ENCODE measurements around the gene KCMF1. TPM values are rescaled to one million over a fixed set of nuclear protein-coding genes. Genes with fewer than 3 reads are reported as not detected.

The KCMF1 gene
- total and polyA plus RNA-seq, 2 donors from 2014 or later = 21.0 to 64.3 TPM

DNA sequence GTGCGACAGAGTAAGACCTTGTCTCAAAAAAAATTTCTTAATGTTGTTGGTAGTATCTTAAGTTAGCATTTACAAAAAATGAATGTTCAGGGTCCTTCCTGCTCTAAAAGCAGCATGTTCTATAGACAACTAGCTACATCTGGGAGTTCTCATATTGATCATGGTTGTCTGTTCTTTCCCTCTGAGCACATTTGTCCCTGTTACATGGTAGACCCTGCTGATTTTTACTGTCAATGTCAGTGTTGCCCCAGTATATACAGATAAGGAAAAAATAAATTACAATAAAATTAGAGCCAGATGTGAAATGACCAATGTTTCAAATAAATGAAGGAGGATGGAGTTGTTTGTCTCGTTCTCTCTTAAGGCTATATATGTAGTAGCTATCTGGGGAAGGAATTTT lies 63.2 kb downstream of the KCMF1 start:
- no peak for FAIRE-seq

DNA sequence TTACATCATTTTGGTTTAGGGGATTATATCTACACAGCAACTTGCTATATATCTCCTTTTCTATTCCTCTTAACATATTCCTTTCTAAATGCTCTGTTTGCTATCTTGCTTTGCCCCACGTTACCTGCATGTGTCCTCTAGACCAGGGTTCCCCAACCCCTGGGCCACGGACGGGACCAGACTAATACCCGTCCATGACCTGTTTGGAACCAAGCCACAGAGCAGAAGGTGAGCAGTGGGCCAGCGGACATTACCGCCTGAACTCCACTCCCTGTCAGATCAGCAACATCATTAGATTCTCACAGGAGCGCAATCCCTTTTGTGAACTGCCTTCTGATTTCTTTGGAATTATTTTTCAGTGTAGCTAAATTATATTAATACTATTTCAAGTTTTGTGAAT lies 66.7 kb downstream of the KCMF1 start:
- Histone ChIP-seq H3K27ac (ENCODE audit: low read depth in 2 of 2, low read length in 2 of 2) (no peak overlapping the region), H3K4me3 (ENCODE audit: low read length in 3 of 3) (no peak overlapping the region), H3K4me1 (ENCODE audit: control insufficient read depth in 2 of 3, insufficient read depth in 2 of 3, low read depth in 1 of 3, low read length in 3 of 3) (no peaks in the 10 kb centered on the region), H3K27me3 (ENCODE audit: control insufficient read depth, insufficient read depth, low read length) (no peaks in the 10 kb centered on the region), H3K9me3 (ENCODE audit: control insufficient read depth in 2 of 3, insufficient read depth in 1 of 3, low read length in 3 of 3) (no peaks in the 10 kb centered on the region), H3K9ac (ENCODE audit: low read length in 3 of 3) (no peak overlapping the region), H3K36me3 (ENCODE audit: control insufficient read depth in 2 of 3, insufficient read depth in 3 of 3, low read length in 3 of 3) (peaks cover 0 to 13% (median 12%) of the 10 kb centered on the region in 3 donors)
- no peak for FAIRE-seq
- TF ChIP-seq, protein P1, sequence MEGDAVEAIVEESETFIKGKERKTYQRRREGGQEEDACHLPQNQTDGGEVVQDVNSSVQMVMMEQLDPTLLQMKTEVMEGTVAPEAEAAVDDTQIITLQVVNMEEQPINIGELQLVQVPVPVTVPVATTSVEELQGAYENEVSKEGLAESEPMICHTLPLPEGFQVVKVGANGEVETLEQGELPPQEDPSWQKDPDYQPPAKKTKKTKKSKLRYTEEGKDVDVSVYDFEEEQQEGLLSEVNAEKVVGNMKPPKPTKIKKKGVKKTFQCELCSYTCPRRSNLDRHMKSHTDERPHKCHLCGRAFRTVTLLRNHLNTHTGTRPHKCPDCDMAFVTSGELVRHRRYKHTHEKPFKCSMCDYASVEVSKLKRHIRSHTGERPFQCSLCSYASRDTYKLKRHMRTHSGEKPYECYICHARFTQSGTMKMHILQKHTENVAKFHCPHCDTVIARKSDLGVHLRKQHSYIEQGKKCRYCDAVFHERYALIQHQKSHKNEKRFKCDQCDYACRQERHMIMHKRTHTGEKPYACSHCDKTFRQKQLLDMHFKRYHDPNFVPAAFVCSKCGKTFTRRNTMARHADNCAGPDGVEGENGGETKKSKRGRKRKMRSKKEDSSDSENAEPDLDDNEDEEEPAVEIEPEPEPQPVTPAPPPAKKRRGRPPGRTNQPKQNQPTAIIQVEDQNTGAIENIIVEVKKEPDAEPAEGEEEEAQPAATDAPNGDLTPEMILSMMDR (IDR thresholded peaks at IDR 0.05; ENCODE audit: borderline replicate concordance, extremely low read depth, insufficient read depth) = no peak
- DNase-seq = no peak
- intact Hi-C loops (cut with DNase I) = no loop called here

More for the DNA sequence above, 63.2 kb downstream of the KCMF1 start:
- Histone ChIP-seq H3K27ac (ENCODE audit: low read depth in 2 of 2, low read length in 2 of 2) (no peak overlapping the region), H3K9ac (ENCODE audit: low read length in 3 of 3) (no peak overlapping the region), H3K27me3 (ENCODE audit: control insufficient read depth, insufficient read depth, low read length) (no peaks in the 10 kb centered on the region), H3K4me1 (ENCODE audit: control insufficient read depth in 2 of 3, insufficient read depth in 2 of 3, low read depth in 1 of 3, low read length in 3 of 3) (no peaks in the 10 kb centered on the region), H3K36me3 (ENCODE audit: control insufficient read depth in 2 of 3, insufficient read depth in 3 of 3, low read length in 3 of 3) (peaks cover 0 to 15% (median 7%) of the 10 kb centered on the region in 3 donors), H3K4me3 (ENCODE audit: low read length in 3 of 3) (no peak overlapping the region), H3K9me3 (ENCODE audit: control insufficient read depth in 2 of 3, insufficient read depth in 1 of 3, low read length in 3 of 3) (no peaks in the 10 kb centered on the region)
- intact Hi-C loops (cut with DNase I) = no loop called here
- no peak for DNase-seq
- TF ChIP-seq, protein P1 (IDR thresholded peaks at IDR 0.05; ENCODE audit: borderline replicate concordance, extremely low read depth, insufficient read depth) = no peak

DNA sequence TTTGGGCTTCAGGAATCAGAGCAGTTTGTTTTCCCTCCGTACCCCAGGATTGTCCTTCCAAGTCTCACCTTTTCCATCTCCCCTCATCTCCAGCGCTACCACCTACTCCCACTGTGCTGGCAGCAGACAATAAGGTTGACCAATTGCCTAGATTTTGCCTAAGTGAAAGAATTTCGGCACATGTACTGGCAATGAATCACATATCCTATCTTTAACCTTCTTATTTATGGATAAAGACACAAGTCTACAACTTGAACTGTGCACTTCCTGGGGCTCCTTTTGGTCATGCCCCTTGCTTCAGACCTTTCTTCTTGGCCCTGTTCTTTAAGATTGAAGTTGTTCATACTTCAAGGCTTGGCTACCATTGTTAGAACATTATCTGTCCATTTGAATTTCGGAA lies 71.4 kb downstream of the KCMF1 start:
- H3K9ac ChIP-seq (ENCODE audit: low read length in 3 of 3) = no peak overlapping the region
- no peaks in the 10 kb centered on the region for H3K4me1 ChIP-seq (ENCODE audit: control insufficient read depth in 2 of 3, insufficient read depth in 2 of 3, low read depth in 1 of 3, low read length in 3 of 3)
- H3K9me3 ChIP-seq (ENCODE audit: control insufficient read depth in 2 of 3, insufficient read depth in 1 of 3, low read length in 3 of 3) = no peaks in the 10 kb centered on the region
- FAIRE-seq (no peak), DNase-seq (no peak)
- no peak overlapping the region for H3K4me3 ChIP-seq (ENCODE audit: low read length in 3 of 3)
- intact Hi-C loops (cut with DNase I) = no loop called here
- TF ChIP-seq, protein P1 (IDR thresholded peaks at IDR 0.05; ENCODE audit: borderline replicate concordance, extremely low read depth, insufficient read depth) = no peak
- H3K27ac ChIP-seq (ENCODE audit: low read depth in 2 of 2, low read length in 2 of 2) = no peak overlapping the region
- no peaks in the 10 kb centered on the region for H3K27me3 ChIP-seq (ENCODE audit: control insufficient read depth, insufficient read depth, low read length)
- H3K36me3 ChIP-seq (ENCODE audit: control insufficient read depth in 2 of 3, insufficient read depth in 3 of 3, low read length in 3 of 3) = peaks cover 3 to 18% (median 4%) of the 10 kb centered on the region in 3 donors

DNA sequence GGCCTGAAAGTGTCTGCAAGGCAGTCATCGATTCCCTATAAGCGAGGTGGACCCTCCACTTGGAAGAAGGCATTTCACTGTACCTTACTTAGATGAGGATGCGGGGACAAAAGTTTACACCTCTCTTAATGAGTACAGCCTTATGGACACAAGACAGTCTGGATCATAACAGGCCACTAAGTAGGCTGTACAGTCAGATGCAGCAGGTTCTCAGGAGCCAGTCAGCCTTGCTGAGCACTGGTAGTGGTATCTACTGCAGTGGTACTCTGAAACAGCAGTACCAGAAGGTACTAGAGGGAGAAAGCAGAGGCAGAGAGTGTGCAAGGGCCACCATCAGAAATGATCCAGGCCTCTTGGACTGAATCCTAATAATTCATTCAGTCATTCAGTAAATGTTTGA lies 77.6 kb downstream of the KCMF1 start:
- no peak overlapping the region for H3K27ac ChIP-seq (ENCODE audit: low read depth in 2 of 2, low read length in 2 of 2)
- H3K9ac ChIP-seq (ENCODE audit: low read length in 3 of 3) = no peak overlapping the region
- H3K9me3 ChIP-seq (ENCODE audit: control insufficient read depth in 2 of 3, insufficient read depth in 1 of 3, low read length in 3 of 3) = no peaks in the 10 kb centered on the region
- H3K4me1 ChIP-seq (ENCODE audit: control insufficient read depth in 2 of 3, insufficient read depth in 2 of 3, low read depth in 1 of 3, low read length in 3 of 3) = no peaks in the 10 kb centered on the region
- peaks cover 6 to 25% (median 23%) of the 10 kb centered on the region in 3 donors for H3K36me3 ChIP-seq (ENCODE audit: control insufficient read depth in 2 of 3, insufficient read depth in 3 of 3, low read length in 3 of 3)
- H3K4me3 ChIP-seq (ENCODE audit: low read length in 3 of 3) = no peak overlapping the region
- DNase-seq = no peak
- TF ChIP-seq, protein P1 (IDR thresholded peaks at IDR 0.05; ENCODE audit: borderline replicate concordance, extremely low read depth, insufficient read depth) = no peak
- intact Hi-C loops (cut with DNase I) = no loop called here
- H3K27me3 ChIP-seq (ENCODE audit: control insufficient read depth, insufficient read depth, low read length) = no peaks in the 10 kb centered on the region
- no peak for FAIRE-seq

All from kidney (tissue), 14 donors.